Neuron (in vitro differentiated cells): ENCODE results near the gene RADIL.
A peak's percentile ranks its signal among the peaks of the same experiment; 100 is the strongest.

Experiments used
- H2AFZ ChIP-seq: one replicate; pipeline ENCODE4 v1.6.1; 2013; ENCODE audit warnings: low read depth, mild to moderate bottlenecking, inconsistent platforms, low read length, moderate library complexity
- H3K27me3 ChIP-seq: one replicate; pipeline ENCODE4 v1.6.1; 2013; ENCODE audit warnings: low read length; ENCODE audit not compliant: insufficient read depth
- H3K36me3 ChIP-seq: one replicate; pipeline ENCODE4 v1.6.1; 2013; ENCODE audit warnings: low read length; ENCODE audit not compliant: insufficient read depth
- H3K4me1 ChIP-seq: one replicate; pipeline ENCODE4 v1.6.1; 2013; ENCODE audit warnings: low read length; ENCODE audit not compliant: insufficient read depth
- H3K4me3 ChIP-seq: 2 replicates; pipeline ENCODE4 v1.5.1; 2013; ENCODE audit warnings: mild to moderate bottlenecking, low read length, moderate library complexity
- H3K9me3 ChIP-seq: one replicate; pipeline ENCODE4 v1.6.1; 2013; ENCODE audit warnings: low read length

RADIL gene, protein sequence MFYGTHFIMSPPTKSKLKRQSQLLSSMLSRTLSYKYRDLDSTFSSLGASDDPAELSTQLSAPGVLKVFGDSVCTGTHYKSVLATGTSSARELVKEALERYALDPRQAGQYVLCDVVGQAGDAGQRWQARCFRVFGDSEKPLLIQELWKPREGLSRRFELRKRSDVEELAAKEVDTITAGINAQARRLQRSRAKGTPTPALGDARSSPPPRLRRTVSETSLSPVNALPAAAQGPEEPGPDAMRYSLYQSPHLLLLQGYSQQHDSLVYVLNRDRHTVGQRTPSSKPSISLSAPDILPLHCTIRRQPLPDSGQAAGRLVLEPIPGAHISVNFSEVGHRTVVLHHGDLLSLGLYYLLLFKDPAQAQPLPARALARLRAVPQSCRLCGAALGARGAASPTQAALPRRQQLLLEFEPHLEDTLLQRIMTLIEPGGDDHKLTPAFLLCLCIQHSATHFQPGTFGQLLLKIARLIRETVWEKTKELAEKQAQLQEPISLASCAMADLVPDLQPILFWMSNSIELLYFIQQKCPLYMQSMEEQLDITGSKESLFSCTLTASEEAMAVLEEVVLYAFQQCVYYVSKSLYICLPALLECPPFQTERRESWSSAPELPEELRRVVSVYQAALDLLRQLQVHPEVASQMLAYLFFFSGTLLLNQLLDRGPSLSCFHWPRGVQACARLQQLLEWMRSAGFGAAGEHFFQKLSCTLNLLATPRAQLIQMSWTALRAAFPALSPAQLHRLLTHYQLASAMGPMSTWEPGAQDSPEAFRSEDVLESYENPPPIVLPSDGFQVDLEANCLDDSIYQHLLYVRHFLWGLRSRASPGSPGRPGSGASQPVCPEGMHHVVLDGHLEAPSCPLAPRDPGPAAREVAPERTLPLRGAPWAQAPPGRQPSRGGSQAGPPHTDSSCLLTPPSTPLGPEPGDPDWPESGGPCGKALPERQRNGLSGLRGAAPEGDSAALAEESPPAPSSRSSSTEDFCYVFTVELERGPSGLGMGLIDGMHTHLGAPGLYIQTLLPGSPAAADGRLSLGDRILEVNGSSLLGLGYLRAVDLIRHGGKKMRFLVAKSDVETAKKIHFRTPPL

DNA sequence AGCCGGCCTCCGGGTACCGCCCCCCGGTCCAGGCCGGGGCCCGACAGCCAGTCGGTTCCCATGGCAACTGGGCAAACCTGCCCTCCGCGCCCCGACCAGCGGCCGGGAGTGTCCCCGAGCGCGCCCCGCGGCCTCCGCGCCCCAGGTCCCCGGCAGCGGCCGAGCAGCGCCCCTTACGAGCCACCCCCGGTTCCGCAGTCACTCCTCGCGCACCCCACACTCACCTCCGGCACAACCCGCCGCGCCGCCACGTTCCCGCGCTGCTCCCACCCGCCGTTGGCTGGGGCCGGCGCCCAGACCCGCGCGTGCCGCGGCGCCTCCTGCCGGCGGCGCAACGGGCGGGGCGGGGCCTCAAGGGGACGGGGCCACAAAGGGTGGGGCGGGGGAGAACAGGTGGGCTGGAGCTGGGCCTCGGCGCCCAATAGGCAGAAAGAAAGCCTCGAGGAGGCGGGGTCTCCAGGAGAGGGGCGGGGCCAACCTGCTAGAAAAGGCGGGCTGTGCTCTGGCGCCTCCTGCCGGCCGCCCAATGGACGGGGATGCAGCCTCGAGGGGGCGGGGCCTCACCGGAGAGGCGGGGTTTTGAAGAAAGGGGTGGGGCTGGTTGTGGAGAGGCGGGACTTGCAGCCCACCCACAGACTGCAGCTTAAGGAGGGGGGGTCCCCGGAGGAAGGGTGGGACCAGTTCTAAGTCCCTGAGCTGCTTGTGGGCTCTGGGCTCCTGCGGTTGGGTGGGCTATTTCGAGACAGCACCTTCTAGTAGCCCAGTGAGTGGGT is at the start of gene RADIL:
Gene RADIL, minus strand, starts transcription at position 345 of the 773 bp plus-strand sequence. CDS start 5,577 bp downstream, outside the sequence.
- Histone ChIP-seq H3K27me3 (no peaks in the 10 kb centered on the region), H2AFZ (peak within 1 kb of the TSS; percentile 32), H3K9me3 (no peaks in the 10 kb centered on the region), H3K36me3 (peaks cover 3% of the 10 kb centered on the region), H3K4me3 (peak within 1 kb of the TSS; percentile 60), H3K4me1 (peaks cover 31% of the 10 kb centered on the region)

DNA sequence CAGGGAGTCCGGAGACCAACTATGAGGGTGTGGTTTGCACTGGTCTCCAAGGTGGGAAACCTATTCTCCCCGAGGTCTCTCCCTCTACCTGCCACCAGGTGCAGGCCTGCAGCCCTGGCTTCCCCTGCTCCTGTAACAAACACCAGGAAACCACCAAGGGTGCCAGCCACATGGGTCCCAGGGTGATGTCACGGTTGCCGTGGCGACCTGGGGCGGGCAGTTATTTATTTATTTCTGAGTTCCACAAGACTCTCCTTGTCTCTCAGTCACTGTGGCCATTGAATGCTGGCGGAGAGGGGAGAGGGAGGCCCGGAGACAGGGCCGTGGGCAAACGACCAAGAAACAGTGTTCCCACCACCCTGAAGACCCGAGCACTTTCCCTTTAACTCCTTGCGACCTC is 48.4 kb upstream of the RADIL start:
- H3K27me3 ChIP-seq = no peaks in the 10 kb centered on the region
- no peak overlapping the region for H3K4me3 ChIP-seq
- peak overlapping the region; percentile 10 for H2AFZ ChIP-seq
- H3K9me3 ChIP-seq = no peaks in the 10 kb centered on the region
- peaks cover 8% of the 10 kb centered on the region for H3K4me1 ChIP-seq
- H3K36me3 ChIP-seq = no peaks in the 10 kb centered on the region

DNA sequence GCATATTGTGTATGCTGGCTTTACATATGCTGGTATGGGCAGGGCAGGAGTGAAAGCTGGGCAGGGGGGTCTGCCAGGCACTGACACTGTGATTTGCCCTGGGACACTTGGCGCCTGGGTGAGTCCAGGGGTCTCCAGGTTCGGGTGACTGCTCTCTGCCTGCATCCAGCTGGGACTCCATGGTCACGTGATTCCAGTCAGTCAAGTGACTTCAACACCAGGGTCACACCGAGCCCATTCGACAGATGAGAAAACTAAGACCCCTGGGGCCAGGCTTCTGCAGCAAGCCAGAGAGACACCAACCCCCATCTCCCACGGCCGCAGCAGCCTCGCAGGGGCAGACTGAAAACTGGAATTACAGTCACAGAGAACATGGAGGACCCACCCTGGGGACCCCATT is 45.5 kb upstream of the RADIL start:
- no peaks in the 10 kb centered on the region for H3K9me3 ChIP-seq
- no peak overlapping the region for H2AFZ ChIP-seq
- H3K36me3 ChIP-seq = no peaks in the 10 kb centered on the region
- H3K27me3 ChIP-seq = no peaks in the 10 kb centered on the region
- peaks cover 8% of the 10 kb centered on the region for H3K4me1 ChIP-seq
- no peak overlapping the region for H3K4me3 ChIP-seq

DNA sequence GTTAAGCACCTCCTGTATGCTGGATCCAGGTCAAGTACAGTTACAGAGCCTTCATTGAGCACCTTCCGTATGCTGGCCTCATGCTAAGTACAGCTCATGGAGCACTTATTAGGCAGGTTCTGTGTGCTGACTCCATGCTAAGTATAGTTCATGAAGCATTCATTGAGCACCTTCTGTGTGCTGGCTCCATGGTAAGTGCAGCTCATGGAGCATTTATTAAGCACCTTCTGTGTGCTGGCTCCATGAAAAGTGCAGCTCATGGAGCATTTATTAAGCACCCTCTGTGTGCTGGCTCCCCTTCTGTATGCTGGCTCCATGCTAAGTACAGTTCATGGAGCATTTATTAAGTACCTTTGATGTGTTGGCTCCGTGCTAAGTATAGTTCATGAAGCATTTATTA is 44.9 kb upstream of the RADIL start:
- Histone ChIP-seq H3K27me3 (no peaks in the 10 kb centered on the region), H3K9me3 (no peaks in the 10 kb centered on the region), H3K4me1 (peaks cover 8% of the 10 kb centered on the region), H2AFZ (no peak overlapping the region), H3K36me3 (no peaks in the 10 kb centered on the region), H3K4me3 (no peak overlapping the region)

DNA sequence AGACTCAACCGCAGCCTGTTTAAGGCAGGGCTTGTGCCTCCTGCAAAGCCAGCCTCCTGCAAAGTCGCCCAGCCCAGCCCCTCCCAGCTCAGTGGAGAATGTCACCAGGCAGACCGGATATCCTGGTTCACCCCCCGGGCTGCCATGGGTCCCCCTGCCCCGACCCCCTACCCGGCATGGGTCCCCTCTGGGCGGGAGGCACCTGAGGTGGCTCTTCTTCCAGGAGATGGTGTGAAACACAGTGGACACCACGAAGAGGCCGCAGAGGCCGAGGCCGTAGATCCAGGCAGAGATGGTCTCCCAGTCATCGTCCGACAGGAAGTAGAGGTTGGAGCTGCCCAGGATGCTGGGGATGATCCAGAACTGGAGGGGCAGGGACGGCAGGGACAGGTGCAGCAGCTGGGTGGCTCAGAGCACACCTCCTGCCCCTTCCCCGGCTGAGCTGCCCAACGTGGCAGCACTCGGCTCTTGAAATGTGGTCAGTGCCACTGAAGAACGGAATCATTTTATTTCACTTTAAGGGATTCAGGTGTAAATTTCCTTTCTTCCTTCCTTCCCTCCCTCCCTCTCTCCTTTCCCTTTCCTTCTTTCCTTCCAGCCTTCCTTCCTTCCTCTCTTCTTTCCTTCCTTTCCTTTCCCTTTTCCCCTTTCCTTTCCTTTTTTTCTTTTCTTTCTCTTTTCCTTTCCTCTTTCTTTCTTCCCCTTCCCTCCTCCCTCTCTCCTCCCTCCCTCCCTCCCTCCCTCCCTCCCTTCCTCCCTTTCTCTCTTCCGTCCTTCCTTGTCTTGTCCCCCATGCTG is 36.7 kb upstream of the RADIL start:
- Histone ChIP-seq H2AFZ (no peak overlapping the region), H3K36me3 (no peaks in the 10 kb centered on the region), H3K27me3 (no peaks in the 10 kb centered on the region), H3K4me3 (no peak overlapping the region), H3K4me1 (no peaks in the 10 kb centered on the region), H3K9me3 (no peaks in the 10 kb centered on the region)

DNA sequence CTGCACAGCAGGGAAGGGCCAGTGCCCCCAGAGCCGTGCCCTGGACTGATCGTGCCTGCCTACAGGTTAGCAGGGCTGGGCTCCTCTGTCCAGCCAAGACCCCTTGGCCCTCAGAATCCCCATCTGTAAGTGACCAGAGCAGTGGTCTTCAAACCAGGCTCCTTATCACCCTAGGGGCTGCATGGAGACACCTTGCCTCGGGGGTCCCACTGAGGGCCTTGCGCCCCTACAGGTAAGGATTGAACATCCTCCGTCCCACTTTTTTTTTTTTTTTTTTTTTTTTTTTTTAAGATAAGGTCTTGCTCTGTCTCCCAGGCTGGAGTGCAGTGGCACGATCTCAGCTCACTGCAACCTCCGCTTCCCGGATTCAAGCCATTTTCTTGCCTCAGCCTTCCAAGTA is 32.6 kb upstream of the RADIL start:
- H3K4me1 ChIP-seq = no peaks in the 10 kb centered on the region
- H3K4me3 ChIP-seq = no peak overlapping the region
- no peaks in the 10 kb centered on the region for H3K36me3 ChIP-seq
- no peaks in the 10 kb centered on the region for H3K9me3 ChIP-seq
- no peak overlapping the region for H2AFZ ChIP-seq
- no peaks in the 10 kb centered on the region for H3K27me3 ChIP-seq

DNA sequence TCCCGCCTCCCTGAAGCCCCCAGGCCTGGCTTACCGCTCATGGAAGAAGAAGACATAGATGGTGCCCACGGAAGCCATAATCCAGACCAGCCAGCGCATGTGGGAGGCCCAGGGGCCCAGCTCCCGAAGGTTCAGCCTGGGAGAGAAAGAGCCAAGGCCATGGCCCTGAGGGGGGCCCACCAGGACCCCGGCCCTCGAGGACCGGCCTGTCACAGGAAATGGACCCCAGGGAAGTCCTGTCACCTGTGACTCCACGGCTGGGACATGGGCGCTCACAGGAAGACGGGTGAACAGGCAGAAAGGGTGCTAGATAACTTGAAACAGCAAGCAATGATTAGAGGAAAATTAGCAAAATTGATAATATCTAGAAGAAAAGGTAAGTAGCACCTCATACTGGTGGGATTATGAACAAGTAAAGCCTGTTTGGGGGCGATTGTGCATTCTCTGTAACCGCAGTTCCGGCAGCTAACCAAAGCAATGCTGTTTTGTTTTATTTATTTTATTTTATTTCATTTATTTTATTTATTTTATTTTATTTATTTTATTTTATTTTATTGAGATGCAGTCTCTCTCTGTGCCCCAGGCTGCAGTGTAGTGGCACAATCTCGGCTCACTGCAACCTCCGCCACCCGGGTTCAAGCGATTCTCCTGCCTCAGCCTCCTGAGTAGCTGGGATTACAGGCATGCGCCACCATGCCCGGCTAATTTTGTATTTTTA is 27.8 kb upstream of the RADIL start:
- Histone ChIP-seq H3K36me3 (no peaks in the 10 kb centered on the region), H3K27me3 (no peaks in the 10 kb centered on the region), H3K9me3 (no peaks in the 10 kb centered on the region), H2AFZ (no peak overlapping the region), H3K4me1 (no peaks in the 10 kb centered on the region), H3K4me3 (no peak overlapping the region)

DNA sequence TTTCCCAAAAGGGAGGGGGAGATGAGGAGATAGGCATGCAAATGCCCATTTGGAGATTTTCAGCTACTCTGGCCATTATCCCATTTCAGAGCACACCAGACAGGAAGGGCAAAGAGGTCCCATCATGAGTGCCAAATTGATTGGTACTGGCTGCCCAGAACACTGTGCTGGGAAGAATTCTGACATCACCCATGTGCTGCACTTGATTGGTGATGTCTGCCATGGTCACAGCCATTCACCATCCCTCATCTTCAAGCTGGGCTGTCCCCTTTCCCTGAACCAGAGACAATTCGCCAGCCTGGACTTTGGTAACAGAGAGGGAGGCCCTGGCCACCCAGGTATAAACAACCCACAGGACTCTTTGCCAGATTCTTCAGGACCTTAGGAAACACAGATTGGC is 23.2 kb upstream of the RADIL start:
- Histone ChIP-seq H3K9me3 (no peaks in the 10 kb centered on the region), H3K4me3 (no peak overlapping the region), H2AFZ (no peak overlapping the region)

DNA sequence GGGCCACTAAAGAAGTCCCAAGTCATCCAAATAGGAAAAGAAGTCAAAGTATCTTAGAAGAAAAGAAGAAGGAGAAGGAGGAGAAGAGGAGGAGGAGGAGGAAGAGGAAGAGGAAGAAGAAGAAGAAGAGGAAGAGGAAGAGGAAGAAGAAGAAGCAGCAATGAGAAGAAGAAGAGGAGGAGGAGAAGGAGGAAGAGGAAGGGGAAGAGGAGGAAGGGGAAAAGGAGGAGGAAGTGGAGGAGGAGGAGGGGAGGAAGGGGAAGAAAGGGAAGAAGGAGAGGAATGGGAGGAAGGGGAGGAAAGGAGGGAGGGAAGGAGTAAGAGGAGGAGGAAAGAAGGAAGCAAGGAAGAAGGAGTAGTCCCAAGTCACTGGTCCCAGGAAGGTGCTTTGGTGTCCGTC is 21.7 kb upstream of the RADIL start:
- no peak overlapping the region for H2AFZ ChIP-seq
- H3K4me3 ChIP-seq = no peak overlapping the region
- H3K36me3 ChIP-seq = no peaks in the 10 kb centered on the region
- H3K27me3 ChIP-seq = no peaks in the 10 kb centered on the region
- H3K9me3 ChIP-seq = no peaks in the 10 kb centered on the region
- no peaks in the 10 kb centered on the region for H3K4me1 ChIP-seq

More for the DNA sequence above, 23.2 kb upstream of the RADIL start:
- no peaks in the 10 kb centered on the region for H3K36me3 ChIP-seq
- no peaks in the 10 kb centered on the region for H3K4me1 ChIP-seq
- H3K27me3 ChIP-seq = no peaks in the 10 kb centered on the region

DNA sequence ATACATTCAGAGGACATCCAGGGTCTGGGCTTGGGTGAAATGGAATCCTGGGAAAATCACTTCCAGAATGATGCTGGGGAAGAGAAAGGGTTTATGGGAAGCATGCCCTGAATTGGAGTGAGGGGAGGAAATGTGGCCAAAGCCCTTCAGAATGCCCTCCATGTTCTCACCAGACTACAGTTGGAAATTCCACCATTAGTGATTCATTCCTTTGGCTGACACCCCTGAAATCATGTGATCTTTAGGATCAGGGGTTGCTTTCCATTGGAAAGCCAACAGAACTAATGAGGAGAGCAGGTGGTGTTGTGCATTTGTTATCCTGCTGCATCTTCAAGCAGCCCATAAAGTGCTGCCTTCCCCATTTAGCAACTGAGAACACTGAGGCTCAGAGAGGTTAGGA is 20.8 kb upstream of the RADIL start:
- Histone ChIP-seq H2AFZ (no peak overlapping the region), H3K27me3 (no peaks in the 10 kb centered on the region), H3K9me3 (no peaks in the 10 kb centered on the region), H3K4me1 (no peaks in the 10 kb centered on the region), H3K4me3 (no peak overlapping the region), H3K36me3 (no peaks in the 10 kb centered on the region)

DNA sequence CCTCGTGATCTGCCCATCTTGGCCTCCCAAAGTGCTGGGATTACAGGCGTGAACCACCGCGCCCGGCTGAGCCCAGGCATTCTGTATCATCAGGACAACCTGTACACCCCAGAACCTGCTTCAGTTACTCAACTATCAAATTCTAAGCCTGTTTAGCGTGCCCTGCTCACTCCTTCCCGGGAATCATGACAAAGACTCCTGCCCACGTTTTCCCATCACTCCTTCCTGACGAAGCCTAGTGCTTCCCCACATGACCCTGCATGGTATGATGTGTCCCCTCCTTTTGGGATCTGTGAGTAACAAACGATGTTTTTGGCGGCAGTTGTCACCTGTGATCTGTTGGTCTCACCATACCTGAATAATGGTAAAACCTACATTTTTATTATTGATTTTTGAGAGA is 12.2 kb upstream of the RADIL start:
- Histone ChIP-seq H3K9me3 (peaks cover 3% of the 10 kb centered on the region), H3K36me3 (no peaks in the 10 kb centered on the region), H3K27me3 (no peaks in the 10 kb centered on the region), H3K4me1 (no peaks in the 10 kb centered on the region), H2AFZ (no peak overlapping the region), H3K4me3 (no peak overlapping the region)
